Activated CD8-positive, alpha-beta T cell treated with anti-CD3 and anti-CD28 coated beads for 36 hours (primary cell): ENCODE measurements around the gene MDM4. TPM values are rescaled to one million over a fixed set of nuclear protein-coding genes. Genes with fewer than 3 reads are reported as not detected.
A peak's percentile ranks its signal among the peaks of the same experiment; 100 is the strongest.
"Not testable (repeated sequence)": the region's sequence is repeated elsewhere in the genome, so short reads cannot be mapped to it uniquely, and the experiment has no call there.

Source experiments
- ATAC-seq: fragments of 200-7000 bp; cut with Tn5 transposase; one replicate; pipeline ENCODE4 v1.10.0; 2021; ENCODE audit warnings: mild to moderate bottlenecking, moderate library complexity
- CTCF ChIA-PET: fragments of 350-600 bp; sonication (Branson Sonifier 250); formaldehyde crosslinking; loops from one replicate; lab custom pipeline; 2021; ENCODE audit warnings: antibody characterized with exemption; lab: Charles Lee
- POLR2A ChIA-PET: fragments of 350-600 bp; sonication (Branson Sonifier 250); formaldehyde crosslinking; loops from one replicate; lab custom pipeline; 2021; ENCODE audit warnings: antibody characterized with exemption; lab: Charles Lee
- DNase-seq: peaks from one replicate; pipeline ENCODE4 v3.0.0-alpha.2; 2020
- H3K27ac Mint-ChIP-seq: one replicate; pipeline ENCODE4 v1.8.0; 2021; ENCODE audit warnings: mild to moderate bottlenecking, mixed read lengths
- H3K27me3 Mint-ChIP-seq: one replicate; pipeline ENCODE4 v1.8.0; 2021; ENCODE audit warnings: mixed read lengths
- H3K36me3 Mint-ChIP-seq: one replicate; pipeline ENCODE4 v1.8.0; 2021; ENCODE audit warnings: low read depth, mixed read lengths
- H3K4me1 Mint-ChIP-seq: one replicate; pipeline ENCODE4 v1.8.0; 2021; ENCODE audit warnings: low read depth, mixed read lengths
- H3K4me3 Mint-ChIP-seq: one replicate; pipeline ENCODE4 v1.8.0; 2021; ENCODE audit warnings: mild to moderate bottlenecking, moderate library complexity, mixed read lengths
- H3K9me3 Mint-ChIP-seq: one replicate; pipeline ENCODE4 v1.8.0; 2021; ENCODE audit warnings: mixed read lengths
- CTCF ChIP-seq: fragments of 200-600 bp; IDR thresholded peaks from one replicate; pipeline ENCODE4 v1.8.0; 2022; ENCODE audit warnings: antibody characterized with exemption, mild to moderate bottlenecking
- intact Hi-C: fragments of 100-400 bp; cut with micrococcal nuclease; formaldehyde crosslinking; loops from one replicate; pipeline ENCODE4 v1.10.0; 2022
- total RNA-seq, 2 experiments: library from RNA; stranded (reverse); gene quantifications; one replicate each; pipeline ENCODE4 v1.2.3, GENCODE V29; 2021

Gene MDM4
- total RNA-seq, 2 experiments from 2014 or later = 89.6 to 94.8 TPM

GRCh38 chr1:204478921-204479320 is 37.3 kb upstream of the MDM4 start:
- intact Hi-C loops = no loop called here
- peaks cover 51% of the 10 kb centered on the region for H3K4me1 Mint-ChIP-seq
- no peak for DNase-seq
- TF ChIP-seq CTCF = no peak
- H3K9me3 Mint-ChIP-seq = no peaks in the 10 kb centered on the region
- H3K27me3 Mint-ChIP-seq = no peaks in the 10 kb centered on the region
- ChIA-PET CTCF (interaction anchor here (1.0 to 3.8 kb wide), 11 partner anchors 8 to 80 kb away, joined by 3 to 29 read pairs (median 5); partner anchors contain the start of gene PIK3C2B), POLR2A (interaction anchor here (1.1 to 2.6 kb wide), 2 partner anchors 15 to 26 kb away, joined by 3 to 21 read pairs; partner anchors contain the start of gene PIK3C2B)
- no peaks in the 10 kb centered on the region for H3K36me3 Mint-ChIP-seq
- no peak overlapping the region for H3K4me3 Mint-ChIP-seq
- H3K27ac Mint-ChIP-seq = no peak overlapping the region
- ATAC-seq = no peak

GRCh38 chr1:204479387-204480136 is 36.6 kb upstream of the MDM4 start:
- Mint-ChIP-seq H3K4me3 (no peak overlapping the region), H3K36me3 (no peaks in the 10 kb centered on the region), H3K27ac (no peak overlapping the region), H3K9me3 (no peaks in the 10 kb centered on the region), H3K4me1 (peaks cover 51% of the 10 kb centered on the region), H3K27me3 (no peaks in the 10 kb centered on the region)
- no peak for TF ChIP-seq CTCF
- CTCF ChIA-PET = interaction anchor here (1.1 to 3.8 kb wide), 13 partner anchors 9 to 81 kb away, joined by 3 to 29 read pairs (median 6); partner anchors contain the start of gene PIK3C2B
- POLR2A ChIA-PET = interaction anchor here (1.1 to 2.6 kb wide), 3 partner anchors 10 to 26 kb away, joined by 3 to 21 read pairs (median 3); partner anchors contain the start of gene PIK3C2B
- ATAC-seq (no peak), DNase-seq (no peak)
- intact Hi-C loops = no loop called here

GRCh38 chr1:204480515-204480914 is 35.7 kb upstream of the MDM4 start:
- intact Hi-C loops = no loop called here
- peaks cover 55% of the 10 kb centered on the region for H3K4me1 Mint-ChIP-seq

GRCh38 chr1:204483791-204484190 is 32.4 kb upstream of the MDM4 start:
- intact Hi-C loops = no loop called here
- H3K27me3 Mint-ChIP-seq = no peaks in the 10 kb centered on the region
- DNase-seq (no peak), ATAC-seq (no peak)
- H3K36me3 Mint-ChIP-seq = no peaks in the 10 kb centered on the region
- ChIA-PET CTCF (interaction anchor here (1.4 to 2.8 kb wide), 3 partner anchors 11 to 52 kb away, joined by 4 to 16 read pairs (median 7); partner anchors contain the start of gene PIK3C2B), POLR2A (interaction anchor here (0.6 to 1.5 kb wide), 2 partner anchors 10 to 20 kb away, joined by 3 to 5 read pairs; partner anchors contain the start of gene PIK3C2B)
- no peak for TF ChIP-seq CTCF
- no peak overlapping the region for H3K4me3 Mint-ChIP-seq
- peaks cover 41% of the 10 kb centered on the region for H3K4me1 Mint-ChIP-seq
- no peaks in the 10 kb centered on the region for H3K9me3 Mint-ChIP-seq
- H3K27ac Mint-ChIP-seq = no peak overlapping the region

More at GRCh38 chr1:204480515-204480914, 35.7 kb upstream of the MDM4 start:
- POLR2A ChIA-PET = interaction anchor here (1.3 to 2.5 kb wide), 2 partner anchors 11 to 14 kb away, joined by 3 to 10 read pairs; partner anchors contain the start of gene PIK3C2B
- Mint-ChIP-seq H3K9me3 (no peaks in the 10 kb centered on the region), H3K4me3 (no peak overlapping the region), H3K36me3 (no peaks in the 10 kb centered on the region), H3K27me3 (no peaks in the 10 kb centered on the region), H3K27ac (no peak overlapping the region)
- DNase-seq (peak; percentile 40), ATAC-seq (peak; percentile 69)
- CTCF ChIA-PET = interaction anchor here (1.2 to 3.8 kb wide), 5 partner anchors 11 to 34 kb away, joined by 3 to 24 read pairs (median 12); partner anchors contain the start of gene PIK3C2B
- TF ChIP-seq CTCF = no peak

GRCh38 chr1:204486513-204487255 is 29.5 kb upstream of the MDM4 start:
- H3K4me3 Mint-ChIP-seq, H3K27me3 Mint-ChIP-seq, DNase-seq, H3K36me3 Mint-ChIP-seq, H3K27ac Mint-ChIP-seq, H3K9me3 Mint-ChIP-seq, intact Hi-C loops, ATAC-seq: not testable (repeated sequence)
- ChIA-PET CTCF (interaction anchor here (1.3 to 2.5 kb wide), 3 partner anchors 11 to 56 kb away, joined by 4 to 12 read pairs (median 7); no protein-coding TSS in a partner anchor), POLR2A (interaction anchor here (0.7 to 1.6 kb wide), 5 partner anchors 10 to 59 kb away, joined by 3 read pairs; no protein-coding TSS in a partner anchor)
- peaks cover 25% of the 10 kb centered on the region for H3K4me1 Mint-ChIP-seq
